ENCODE results near the gene CCDC158. TPM values are rescaled to one million over a fixed set of nuclear protein-coding genes. Genes with fewer than 3 reads are reported as not detected.
"Not testable (repeated sequence)": the region's sequence is repeated elsewhere in the genome, so short reads cannot be mapped to it uniquely, and the experiment has no call there.

The CCDC158 gene
- total RNA-seq, 4 donors from 2014 or later = 1.2 to 2.6 (median 1.5) TPM

GRCh38 chr4:76458825-76459224 is 37.9 kb upstream of the CCDC158 start:
- H3K4me3 ChIP-seq = no peak overlapping the region
- H3K27me3 ChIP-seq = no peaks in the 10 kb centered on the region
- no peaks in the 10 kb centered on the region for H3K36me3 ChIP-seq
- peak overlapping the region; percentile 4 to 73 (median 63) for H3K27ac ChIP-seq
- peaks cover 0 to 11% (median 0%) of the 10 kb centered on the region in 3 donors for H3K4me1 ChIP-seq
- H3K9me3 ChIP-seq = peaks cover 0 to 15% (median 0%) of the 10 kb centered on the region in 3 donors
- no peak for TF ChIP-seq POLR2AphosphoS5 (IDR thresholded peaks at IDR 0.05)
- no peak for TF ChIP-seq EP300 (IDR thresholded peaks at IDR 0.05)
- TF ChIP-seq, protein P1, sequence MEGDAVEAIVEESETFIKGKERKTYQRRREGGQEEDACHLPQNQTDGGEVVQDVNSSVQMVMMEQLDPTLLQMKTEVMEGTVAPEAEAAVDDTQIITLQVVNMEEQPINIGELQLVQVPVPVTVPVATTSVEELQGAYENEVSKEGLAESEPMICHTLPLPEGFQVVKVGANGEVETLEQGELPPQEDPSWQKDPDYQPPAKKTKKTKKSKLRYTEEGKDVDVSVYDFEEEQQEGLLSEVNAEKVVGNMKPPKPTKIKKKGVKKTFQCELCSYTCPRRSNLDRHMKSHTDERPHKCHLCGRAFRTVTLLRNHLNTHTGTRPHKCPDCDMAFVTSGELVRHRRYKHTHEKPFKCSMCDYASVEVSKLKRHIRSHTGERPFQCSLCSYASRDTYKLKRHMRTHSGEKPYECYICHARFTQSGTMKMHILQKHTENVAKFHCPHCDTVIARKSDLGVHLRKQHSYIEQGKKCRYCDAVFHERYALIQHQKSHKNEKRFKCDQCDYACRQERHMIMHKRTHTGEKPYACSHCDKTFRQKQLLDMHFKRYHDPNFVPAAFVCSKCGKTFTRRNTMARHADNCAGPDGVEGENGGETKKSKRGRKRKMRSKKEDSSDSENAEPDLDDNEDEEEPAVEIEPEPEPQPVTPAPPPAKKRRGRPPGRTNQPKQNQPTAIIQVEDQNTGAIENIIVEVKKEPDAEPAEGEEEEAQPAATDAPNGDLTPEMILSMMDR (IDR thresholded peaks at IDR 0.05) = no peak
- TF ChIP-seq POLR2A (IDR thresholded peaks at IDR 0.05) = no peak
- WGBS, 2 donors (ENCODE audit: low coverage in 1 of 2) = 45 to 57% methylated on average over 3 of the region's 3 CpGs
- no peak for ATAC-seq

DNA sequence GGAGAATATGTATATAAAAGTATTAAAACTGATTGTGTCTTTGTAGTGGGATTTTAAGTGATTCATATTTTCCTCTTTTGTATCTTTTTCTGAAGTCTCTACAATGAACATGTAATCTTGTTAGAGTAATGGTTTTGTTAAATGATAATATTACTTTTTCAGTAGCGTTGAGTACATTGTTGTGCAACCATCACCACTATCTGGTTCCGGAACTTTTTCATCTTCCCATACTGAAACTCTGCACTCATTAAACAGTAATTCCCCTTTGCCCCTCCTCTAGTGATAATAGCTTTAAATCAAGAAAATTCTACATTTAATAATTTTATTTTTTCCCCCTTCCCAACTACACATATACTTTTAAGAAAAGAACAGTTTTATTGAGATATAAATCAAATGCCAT is 37.4 kb upstream of the CCDC158 start:
- ATAC-seq = no peak
- no peak overlapping the region for H3K4me3 ChIP-seq
- H3K9me3 ChIP-seq = peaks cover 0 to 10% (median 0%) of the 10 kb centered on the region in 3 donors
- peak overlapping the region in 1 of 4 donors; percentile 64 for H3K27ac ChIP-seq
- H3K36me3 ChIP-seq = no peaks in the 10 kb centered on the region
- WGBS, 2 donors (ENCODE audit: low coverage in 1 of 2) = 79 to 88% methylated on average over 2 of the region's 2 CpGs
- H3K27me3 ChIP-seq = no peaks in the 10 kb centered on the region
- TF ChIP-seq POLR2A (IDR thresholded peaks at IDR 0.05) = no peak
- no peak for TF ChIP-seq POLR2AphosphoS5 (IDR thresholded peaks at IDR 0.05)
- TF ChIP-seq, protein P1 (IDR thresholded peaks at IDR 0.05) = no peak
- TF ChIP-seq EP300 (IDR thresholded peaks at IDR 0.05) = no peak
- H3K4me1 ChIP-seq = peaks cover 0 to 11% (median 0%) of the 10 kb centered on the region in 3 donors

- no peak for ATAC-seq
- Histone ChIP-seq H3K27ac (no peak overlapping the region), H3K4me3 (no peak overlapping the region), H3K27me3 (no peaks in the 10 kb centered on the region), H3K4me1 (peaks cover 0 to 11% (median 0%) of the 10 kb centered on the region in 3 donors), H3K9me3 (peaks cover 0 to 6% (median 0%) of the 10 kb centered on the region in 3 donors), H3K36me3 (no peaks in the 10 kb centered on the region)
- WGBS, 2 donors (ENCODE audit: low coverage in 1 of 2) = 75 to 91% methylated on average over 4 to 7 of the region's 7 CpGs
- TF ChIP-seq POLR2AphosphoS5 (IDR thresholded peaks at IDR 0.05) (no peak), EP300 (IDR thresholded peaks at IDR 0.05) (no peak), POLR2A (IDR thresholded peaks at IDR 0.05) (no peak)
- TF ChIP-seq, protein P1 (IDR thresholded peaks at IDR 0.05) = no peak
Observed at GRCh38 chr4:76457885-76458284, 36.9 kb upstream of the CCDC158 start.

DNA sequence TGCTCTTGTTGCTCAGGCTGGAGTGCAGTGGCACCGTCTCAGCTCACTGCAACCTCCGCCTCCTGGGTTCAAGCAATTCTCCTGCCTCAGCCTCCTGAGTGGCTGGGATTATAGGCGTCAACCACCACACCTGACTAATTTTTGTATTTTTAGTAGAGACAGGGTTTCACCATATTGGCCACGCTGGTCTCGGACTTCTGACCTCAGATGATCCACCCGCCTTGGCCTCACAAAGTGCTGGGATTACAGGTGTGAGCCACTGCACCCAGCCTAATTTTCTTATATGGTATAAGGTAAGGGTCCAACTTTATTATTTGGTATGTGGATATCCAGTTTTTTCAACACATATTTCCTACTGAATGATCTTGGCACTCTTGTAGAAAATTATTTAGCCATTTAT is 33.1 kb upstream of the CCDC158 start:
- not testable (repeated sequence) for H3K4me3 ChIP-seq, H3K9me3 ChIP-seq, H3K27me3 ChIP-seq, ATAC-seq, H3K27ac ChIP-seq, H3K36me3 ChIP-seq
- H3K4me1 ChIP-seq = peaks cover 0 to 16% (median 0%) of the 10 kb centered on the region in 3 donors
- 90 to 92% methylated on average over 3 to 6 of the region's 6 CpGs for WGBS, 2 donors (ENCODE audit: low coverage in 1 of 2)

DNA sequence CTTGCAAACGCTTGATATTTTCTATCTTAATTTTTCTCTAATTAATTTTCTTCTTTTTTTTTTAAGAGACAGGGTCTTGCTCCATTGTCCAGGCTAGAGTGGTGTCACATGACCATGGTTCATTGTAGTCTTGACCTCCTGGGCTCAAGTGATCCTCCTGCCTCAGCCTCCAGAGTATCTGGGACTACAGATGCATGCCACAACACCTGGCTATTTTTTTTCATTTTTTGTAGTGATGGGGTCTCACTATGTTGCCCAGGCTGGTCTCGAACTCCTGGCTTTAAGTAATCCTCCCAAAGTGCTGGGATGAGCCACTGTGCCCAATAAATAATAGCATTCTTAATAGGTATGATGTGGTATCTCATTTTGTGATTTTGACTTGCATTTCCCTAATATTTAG is 32.3 kb upstream of the CCDC158 start:
- Histone ChIP-seq H3K27ac (no peak overlapping the region), H3K9me3 (no peaks in the 10 kb centered on the region), H3K36me3 (no peaks in the 10 kb centered on the region), H3K4me1 (peaks cover 0 to 20% (median 0%) of the 10 kb centered on the region in 3 donors), H3K27me3 (no peaks in the 10 kb centered on the region), H3K4me3 (no peak overlapping the region)
- TF ChIP-seq EP300 (IDR thresholded peaks at IDR 0.05) (no peak), POLR2AphosphoS5 (IDR thresholded peaks at IDR 0.05) (no peak), POLR2A (IDR thresholded peaks at IDR 0.05) (no peak)
- TF ChIP-seq, protein P1 (IDR thresholded peaks at IDR 0.05) = no peak
- 82 to 86% methylated on average over 2 of the region's 2 CpGs for WGBS, 2 donors (ENCODE audit: low coverage in 1 of 2)
- no peak for ATAC-seq

Measured in gastroesophageal sphincter (tissue), 4 donors.